Measurements from ENCODE around the gene SLC41A2. TPM values are rescaled to one million over a fixed set of nuclear protein-coding genes. Genes with fewer than 3 reads are reported as not detected.

SLC41A2 gene
- total RNA-seq, 1 experiment from 2014 or later, result 27.3 TPM

DNA sequence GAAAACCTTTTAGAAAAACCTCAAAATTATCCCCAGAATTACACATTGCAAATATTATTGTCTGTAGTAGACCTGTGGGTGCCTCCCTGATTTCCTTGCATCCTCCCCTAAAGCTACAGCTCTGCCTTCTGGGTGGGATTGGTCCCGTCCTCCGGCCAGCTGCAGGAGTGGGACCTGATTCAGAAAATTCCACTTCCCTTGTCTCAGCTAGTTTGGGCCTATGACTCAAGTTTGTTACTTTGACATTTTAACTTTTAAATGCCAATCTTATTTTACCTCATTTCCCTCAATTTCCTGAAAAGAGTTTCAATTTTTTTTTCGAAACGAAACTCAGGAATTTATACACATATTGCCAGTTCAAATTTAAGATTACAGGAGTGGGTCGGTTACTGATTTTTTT is 13.2 kb upstream of the SLC41A2 start:
- Histone ChIP-seq H3K9me3 (ENCODE audit: control insufficient read depth, insufficient read depth, low read depth, low read length) (no peaks in the 10 kb centered on the region), H3K4me1 (ENCODE audit: control insufficient read depth, insufficient read depth, low read length) (no peaks in the 10 kb centered on the region), H3K36me3 (ENCODE audit: control insufficient read depth, insufficient read depth, low read length) (no peaks in the 10 kb centered on the region), H3K27ac (ENCODE audit: low read length) (no peak overlapping the region), H3K4me3 (ENCODE audit: low read depth in 2 of 2, low read length in 2 of 2) (no peak overlapping the region), H3K27me3 (ENCODE audit: control insufficient read depth, insufficient read depth, low read length) (no peaks in the 10 kb centered on the region)
- DNase-seq (ENCODE audit: low read depth, low spot score) (no peak), ATAC-seq (no peak)
- intact Hi-C loops (cut with micrococcal nuclease; ENCODE audit: unreplicated experiment), result no loop called here
- in situ Hi-C loops (cut with HindIII; ENCODE audit: low pct_unique_long_range_greater_than_20kb, low sequenced_read_pairs), result no loop called here
- POLR2A ChIA-PET, result interaction anchor here (0.7 kb wide), 1 partner anchor 156 kb away, joined by 3 read pairs; no protein-coding TSS in a partner anchor
- TF ChIP-seq SIN3A (IDR thresholded peaks at IDR 0.05; ENCODE audit: borderline replicate concordance, insufficient read depth, low read depth, low read length) (no peak), TCF7L2 (IDR thresholded peaks at IDR 0.05; ENCODE audit: low read depth, low read length) (no peak), POLR2AphosphoS5 (IDR thresholded peaks at IDR 0.05; ENCODE audit: low read depth, low read length) (no peak)
- TF ChIP-seq, protein P1, sequence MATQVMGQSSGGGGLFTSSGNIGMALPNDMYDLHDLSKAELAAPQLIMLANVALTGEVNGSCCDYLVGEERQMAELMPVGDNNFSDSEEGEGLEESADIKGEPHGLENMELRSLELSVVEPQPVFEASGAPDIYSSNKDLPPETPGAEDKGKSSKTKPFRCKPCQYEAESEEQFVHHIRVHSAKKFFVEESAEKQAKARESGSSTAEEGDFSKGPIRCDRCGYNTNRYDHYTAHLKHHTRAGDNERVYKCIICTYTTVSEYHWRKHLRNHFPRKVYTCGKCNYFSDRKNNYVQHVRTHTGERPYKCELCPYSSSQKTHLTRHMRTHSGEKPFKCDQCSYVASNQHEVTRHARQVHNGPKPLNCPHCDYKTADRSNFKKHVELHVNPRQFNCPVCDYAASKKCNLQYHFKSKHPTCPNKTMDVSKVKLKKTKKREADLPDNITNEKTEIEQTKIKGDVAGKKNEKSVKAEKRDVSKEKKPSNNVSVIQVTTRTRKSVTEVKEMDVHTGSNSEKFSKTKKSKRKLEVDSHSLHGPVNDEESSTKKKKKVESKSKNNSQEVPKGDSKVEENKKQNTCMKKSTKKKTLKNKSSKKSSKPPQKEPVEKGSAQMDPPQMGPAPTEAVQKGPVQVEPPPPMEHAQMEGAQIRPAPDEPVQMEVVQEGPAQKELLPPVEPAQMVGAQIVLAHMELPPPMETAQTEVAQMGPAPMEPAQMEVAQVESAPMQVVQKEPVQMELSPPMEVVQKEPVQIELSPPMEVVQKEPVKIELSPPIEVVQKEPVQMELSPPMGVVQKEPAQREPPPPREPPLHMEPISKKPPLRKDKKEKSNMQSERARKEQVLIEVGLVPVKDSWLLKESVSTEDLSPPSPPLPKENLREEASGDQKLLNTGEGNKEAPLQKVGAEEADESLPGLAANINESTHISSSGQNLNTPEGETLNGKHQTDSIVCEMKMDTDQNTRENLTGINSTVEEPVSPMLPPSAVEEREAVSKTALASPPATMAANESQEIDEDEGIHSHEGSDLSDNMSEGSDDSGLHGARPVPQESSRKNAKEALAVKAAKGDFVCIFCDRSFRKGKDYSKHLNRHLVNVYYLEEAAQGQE (IDR thresholded peaks at IDR 0.05; ENCODE audit: insufficient read depth in 1 of 2, low read depth in 2 of 2, low read length in 1 of 2), result no peak
- TF ChIP-seq, protein P2, sequence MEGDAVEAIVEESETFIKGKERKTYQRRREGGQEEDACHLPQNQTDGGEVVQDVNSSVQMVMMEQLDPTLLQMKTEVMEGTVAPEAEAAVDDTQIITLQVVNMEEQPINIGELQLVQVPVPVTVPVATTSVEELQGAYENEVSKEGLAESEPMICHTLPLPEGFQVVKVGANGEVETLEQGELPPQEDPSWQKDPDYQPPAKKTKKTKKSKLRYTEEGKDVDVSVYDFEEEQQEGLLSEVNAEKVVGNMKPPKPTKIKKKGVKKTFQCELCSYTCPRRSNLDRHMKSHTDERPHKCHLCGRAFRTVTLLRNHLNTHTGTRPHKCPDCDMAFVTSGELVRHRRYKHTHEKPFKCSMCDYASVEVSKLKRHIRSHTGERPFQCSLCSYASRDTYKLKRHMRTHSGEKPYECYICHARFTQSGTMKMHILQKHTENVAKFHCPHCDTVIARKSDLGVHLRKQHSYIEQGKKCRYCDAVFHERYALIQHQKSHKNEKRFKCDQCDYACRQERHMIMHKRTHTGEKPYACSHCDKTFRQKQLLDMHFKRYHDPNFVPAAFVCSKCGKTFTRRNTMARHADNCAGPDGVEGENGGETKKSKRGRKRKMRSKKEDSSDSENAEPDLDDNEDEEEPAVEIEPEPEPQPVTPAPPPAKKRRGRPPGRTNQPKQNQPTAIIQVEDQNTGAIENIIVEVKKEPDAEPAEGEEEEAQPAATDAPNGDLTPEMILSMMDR (IDR thresholded peaks at IDR 0.05), result no peak
- BruUV-seq (replicated peaks), result no TSS peak
- CTCF ChIA-PET, result no interaction called here

DNA sequence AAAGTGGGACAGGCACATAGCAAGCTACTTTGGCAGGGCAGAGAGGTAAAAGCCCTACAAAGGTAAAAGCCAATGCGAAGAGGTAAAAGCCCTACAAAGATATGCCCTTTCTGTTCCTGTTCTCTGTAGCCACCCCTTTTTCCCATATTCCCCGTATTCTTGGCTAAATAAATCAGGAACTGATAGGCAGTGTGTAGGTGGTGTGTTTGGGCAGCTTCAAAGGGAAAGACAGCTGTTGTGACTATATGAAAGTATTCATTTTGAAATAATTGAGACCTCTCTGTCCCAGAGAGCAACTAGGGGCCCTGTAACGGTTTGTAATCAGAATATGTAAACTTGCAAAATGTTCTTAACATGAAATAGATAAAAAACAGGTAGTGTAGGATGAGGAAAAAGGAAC is 11.3 kb upstream of the SLC41A2 start:
- intact Hi-C loops (cut with micrococcal nuclease; ENCODE audit: unreplicated experiment) (no loop called here), in situ Hi-C loops (cut with HindIII; ENCODE audit: low pct_unique_long_range_greater_than_20kb, low sequenced_read_pairs) (no loop called here)
- DNase-seq (ENCODE audit: low read depth, low spot score) (no peak), ATAC-seq (no peak)
- no peaks in the 10 kb centered on the region for H3K9me3 ChIP-seq (ENCODE audit: control insufficient read depth, insufficient read depth, low read depth, low read length)
- H3K4me1 ChIP-seq (ENCODE audit: control insufficient read depth, insufficient read depth, low read length), result no peaks in the 10 kb centered on the region
- no peaks in the 10 kb centered on the region for H3K36me3 ChIP-seq (ENCODE audit: control insufficient read depth, insufficient read depth, low read length)
- TF ChIP-seq, protein P1 (IDR thresholded peaks at IDR 0.05; ENCODE audit: insufficient read depth in 1 of 2, low read depth in 2 of 2, low read length in 1 of 2), result no peak
- TF ChIP-seq SIN3A (IDR thresholded peaks at IDR 0.05; ENCODE audit: borderline replicate concordance, insufficient read depth, low read depth, low read length) (no peak), POLR2AphosphoS5 (IDR thresholded peaks at IDR 0.05; ENCODE audit: low read depth, low read length) (no peak), TCF7L2 (IDR thresholded peaks at IDR 0.05; ENCODE audit: low read depth, low read length) (no peak)
- ChIA-PET CTCF (interaction anchor here (0.7 kb wide), 2 partner anchors 244 to 865 kb away, joined by 4 to 8 read pairs; no protein-coding TSS in a partner anchor), POLR2A (no interaction called here)
- H3K27me3 ChIP-seq (ENCODE audit: control insufficient read depth, insufficient read depth, low read length), result peaks cover 6% of the 10 kb centered on the region; the same call in 1 of the 2 replicates
- H3K27ac ChIP-seq (ENCODE audit: low read length), result no peak overlapping the region
- BruUV-seq (replicated peaks), result no TSS peak
- no peak overlapping the region for H3K4me3 ChIP-seq (ENCODE audit: low read depth in 2 of 2, low read length in 2 of 2)

Measured in Panc1 (cell line).